Choroid plexus epithelial cell (primary cell): Measurements from ENCODE around the gene TEPSIN.

Experiments used
- DNase-seq: peaks from one replicate; pipeline ENCODE4 v3.0.0-alpha.2; 2010; ENCODE audit warnings: low read depth
- H3K4me3 ChIP-seq: 2 replicates; pipeline ENCODE4 v1.5.1; 2011; ENCODE audit warnings: low read depth, mild to moderate bottlenecking, control low read depth, low read length, moderate library complexity
- TF ChIP-seq, protein P1 (sequence below): conservative IDR thresholded peaks from 2 replicates; pipeline ENCODE4 v1.5.1; 2011; ENCODE audit warnings: low read depth, mild to moderate bottlenecking, control low read depth, inconsistent platforms, low read length, moderate library complexity

TEPSIN gene

DNA sequence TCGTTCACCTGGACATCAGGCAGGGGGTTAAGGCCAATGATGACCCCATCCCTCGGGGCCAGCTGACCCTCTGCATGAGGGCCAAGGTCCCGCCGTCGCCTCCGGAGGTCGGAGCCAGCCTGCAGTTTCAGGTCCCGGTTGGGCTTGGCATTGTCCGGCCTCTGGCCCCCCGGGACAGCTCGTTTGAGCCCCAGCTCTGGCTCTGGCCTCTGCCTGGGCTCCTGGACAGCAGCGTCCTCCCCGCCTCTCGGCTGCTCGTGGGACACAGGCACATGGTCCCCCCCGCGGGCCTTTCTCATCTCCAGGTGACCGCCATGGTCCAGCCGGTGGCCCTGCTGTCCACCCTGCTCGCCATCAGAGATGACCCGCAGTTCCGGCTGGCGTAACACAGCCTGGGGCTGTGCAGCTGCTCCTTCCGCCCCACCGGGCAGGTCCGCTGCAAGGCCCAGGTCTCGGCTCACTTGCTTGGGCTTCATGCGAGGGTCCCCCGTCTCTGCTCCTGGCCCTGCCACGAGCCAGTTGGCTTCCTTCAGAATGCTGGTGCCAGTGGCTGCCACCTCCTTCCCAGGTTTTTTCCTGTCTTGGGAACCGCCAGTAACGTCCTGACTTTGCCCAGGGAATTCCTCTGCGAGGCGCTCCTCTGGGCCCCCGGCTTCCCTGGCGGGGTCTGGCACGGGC, 6.9 kb upstream of the TEPSIN start:
- TF ChIP-seq, protein P1, sequence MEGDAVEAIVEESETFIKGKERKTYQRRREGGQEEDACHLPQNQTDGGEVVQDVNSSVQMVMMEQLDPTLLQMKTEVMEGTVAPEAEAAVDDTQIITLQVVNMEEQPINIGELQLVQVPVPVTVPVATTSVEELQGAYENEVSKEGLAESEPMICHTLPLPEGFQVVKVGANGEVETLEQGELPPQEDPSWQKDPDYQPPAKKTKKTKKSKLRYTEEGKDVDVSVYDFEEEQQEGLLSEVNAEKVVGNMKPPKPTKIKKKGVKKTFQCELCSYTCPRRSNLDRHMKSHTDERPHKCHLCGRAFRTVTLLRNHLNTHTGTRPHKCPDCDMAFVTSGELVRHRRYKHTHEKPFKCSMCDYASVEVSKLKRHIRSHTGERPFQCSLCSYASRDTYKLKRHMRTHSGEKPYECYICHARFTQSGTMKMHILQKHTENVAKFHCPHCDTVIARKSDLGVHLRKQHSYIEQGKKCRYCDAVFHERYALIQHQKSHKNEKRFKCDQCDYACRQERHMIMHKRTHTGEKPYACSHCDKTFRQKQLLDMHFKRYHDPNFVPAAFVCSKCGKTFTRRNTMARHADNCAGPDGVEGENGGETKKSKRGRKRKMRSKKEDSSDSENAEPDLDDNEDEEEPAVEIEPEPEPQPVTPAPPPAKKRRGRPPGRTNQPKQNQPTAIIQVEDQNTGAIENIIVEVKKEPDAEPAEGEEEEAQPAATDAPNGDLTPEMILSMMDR = no peak
- no peak overlapping the region for H3K4me3 ChIP-seq
- DNase-seq = no peak

DNA sequence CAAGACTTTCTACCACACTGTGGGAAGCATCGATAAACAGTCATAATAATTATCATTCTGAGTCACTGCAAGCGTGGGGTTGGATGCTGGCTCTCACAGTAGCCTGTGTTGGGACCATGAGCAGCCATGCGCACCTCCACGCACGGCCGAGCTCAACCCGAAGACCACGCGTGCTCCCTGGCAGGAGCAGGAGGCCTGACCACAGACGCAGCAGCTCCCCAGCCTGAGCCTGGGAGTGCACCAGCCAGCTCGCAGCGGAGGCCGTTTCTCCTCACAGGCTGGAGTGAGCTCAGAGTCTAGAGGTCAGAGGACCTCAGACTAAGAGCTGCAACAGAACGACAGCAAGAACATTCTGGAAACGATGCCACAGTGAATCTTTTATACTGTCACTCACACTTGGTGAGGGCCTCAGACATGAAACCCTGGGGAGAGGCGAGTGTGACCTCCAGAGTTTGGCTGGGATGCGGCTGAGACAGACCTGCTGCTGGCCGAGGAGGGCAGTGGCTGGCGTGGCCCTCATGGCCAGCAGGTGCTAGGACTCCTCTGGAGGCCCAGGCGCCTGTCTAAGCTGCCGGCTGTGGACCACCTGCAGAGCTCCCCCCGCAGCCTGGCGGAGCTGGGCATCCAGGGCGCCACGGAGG, 6.3 kb upstream of the TEPSIN start:
- TF ChIP-seq, protein P1 = no peak
- no peak overlapping the region for H3K4me3 ChIP-seq
- peak; percentile 57 for DNase-seq

DNA sequence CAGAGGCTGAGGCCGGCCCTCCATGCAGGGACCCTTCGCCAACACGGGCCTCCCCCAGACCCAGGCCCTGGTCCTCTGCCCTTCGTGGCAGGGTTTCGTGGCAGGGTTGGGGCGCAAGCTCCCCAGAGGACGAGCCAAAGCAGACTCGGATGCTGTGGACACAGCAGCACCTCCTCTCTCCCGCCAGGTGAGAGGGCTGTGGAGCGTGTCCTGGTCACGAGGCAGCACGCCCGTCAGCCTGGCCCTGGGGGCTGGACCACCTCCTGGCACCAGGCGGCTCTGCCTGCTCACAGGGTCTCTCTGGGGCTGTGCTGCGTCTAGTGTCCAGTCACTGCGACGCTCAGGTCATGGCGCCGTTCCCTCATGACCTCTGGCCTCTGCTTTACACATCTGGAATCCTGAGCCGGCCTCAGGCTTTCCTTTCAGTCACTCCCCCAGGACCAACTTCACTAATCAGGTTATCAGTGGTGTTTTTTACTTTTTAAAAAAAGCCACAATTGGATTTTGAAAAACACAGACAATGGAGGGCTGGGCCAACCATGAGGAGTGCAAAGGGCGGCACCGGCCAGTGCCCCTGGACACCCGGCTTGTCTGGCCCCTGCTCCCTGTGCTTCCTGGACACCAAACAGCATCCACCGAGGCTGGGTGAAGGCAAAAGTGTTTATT, 5.6 kb upstream of the TEPSIN start:
- H3K4me3 ChIP-seq = no peak overlapping the region
- TF ChIP-seq, protein P1 = no peak
- no peak for DNase-seq

DNA sequence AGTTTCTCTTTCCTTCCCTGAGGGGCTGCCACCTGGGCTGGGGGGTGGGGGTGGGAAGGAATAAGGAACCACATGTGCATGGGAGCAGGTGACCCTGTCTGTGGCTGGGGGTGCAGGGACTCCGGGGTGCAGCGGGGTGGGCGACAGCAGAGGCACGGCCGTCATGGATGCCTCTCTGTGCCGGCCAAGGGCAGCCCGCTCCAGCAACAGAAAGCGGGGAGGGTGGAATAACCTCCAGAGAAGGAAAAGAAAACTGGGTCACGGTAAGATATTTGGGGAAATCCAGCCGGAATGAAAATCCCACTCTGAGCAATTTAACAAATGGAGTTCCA, 4.4 kb upstream of the TEPSIN start:
- H3K4me3 ChIP-seq = no peak overlapping the region
- DNase-seq = no peak
- TF ChIP-seq, protein P1 = no peak

DNA sequence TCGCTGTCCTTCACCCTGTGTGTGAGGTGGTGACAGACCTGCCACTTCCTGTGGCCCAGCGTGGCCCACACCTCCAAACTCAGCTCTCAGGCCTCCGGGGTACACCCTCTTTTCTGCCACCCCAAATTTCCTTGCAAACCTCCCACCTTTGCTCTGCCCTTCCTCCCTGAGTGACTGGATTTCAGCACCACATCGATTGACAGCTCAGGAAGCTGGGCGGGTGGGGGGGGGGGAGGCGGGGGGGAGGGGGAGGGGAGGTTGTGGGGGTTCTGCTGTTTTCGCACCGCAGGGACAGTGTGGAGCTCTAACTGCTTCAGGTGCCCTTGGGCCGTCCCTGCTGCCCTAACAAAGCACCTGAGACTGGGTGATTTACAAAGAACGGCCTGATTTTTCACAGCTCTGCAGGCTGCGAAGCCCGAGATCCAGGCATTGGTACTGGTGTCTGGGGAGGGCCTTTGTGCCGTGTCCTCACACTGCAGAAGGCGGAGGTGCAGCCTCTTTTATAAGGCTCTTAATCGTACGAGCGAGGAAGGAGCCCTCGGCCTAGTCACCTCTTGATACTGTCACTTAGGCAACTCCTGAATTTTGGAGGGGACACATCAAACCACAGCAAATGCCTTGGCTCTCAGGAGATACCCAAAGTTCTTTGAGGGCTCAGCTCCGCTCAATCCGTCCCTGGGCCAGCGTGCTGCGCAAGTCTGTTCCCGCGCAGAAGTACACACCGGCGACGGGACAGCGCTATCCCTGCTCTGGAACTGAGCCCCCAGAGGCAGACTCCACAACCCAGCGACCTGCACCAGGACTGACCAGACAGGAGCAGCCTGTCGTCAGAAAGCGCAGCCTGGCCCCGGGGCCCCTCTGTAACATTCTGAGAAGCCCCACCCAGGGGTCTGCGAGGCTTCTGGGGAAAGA, 3.8 kb upstream of the TEPSIN start:
- no peak overlapping the region for H3K4me3 ChIP-seq
- TF ChIP-seq, protein P1 = no peak
- no peak for DNase-seq

DNA sequence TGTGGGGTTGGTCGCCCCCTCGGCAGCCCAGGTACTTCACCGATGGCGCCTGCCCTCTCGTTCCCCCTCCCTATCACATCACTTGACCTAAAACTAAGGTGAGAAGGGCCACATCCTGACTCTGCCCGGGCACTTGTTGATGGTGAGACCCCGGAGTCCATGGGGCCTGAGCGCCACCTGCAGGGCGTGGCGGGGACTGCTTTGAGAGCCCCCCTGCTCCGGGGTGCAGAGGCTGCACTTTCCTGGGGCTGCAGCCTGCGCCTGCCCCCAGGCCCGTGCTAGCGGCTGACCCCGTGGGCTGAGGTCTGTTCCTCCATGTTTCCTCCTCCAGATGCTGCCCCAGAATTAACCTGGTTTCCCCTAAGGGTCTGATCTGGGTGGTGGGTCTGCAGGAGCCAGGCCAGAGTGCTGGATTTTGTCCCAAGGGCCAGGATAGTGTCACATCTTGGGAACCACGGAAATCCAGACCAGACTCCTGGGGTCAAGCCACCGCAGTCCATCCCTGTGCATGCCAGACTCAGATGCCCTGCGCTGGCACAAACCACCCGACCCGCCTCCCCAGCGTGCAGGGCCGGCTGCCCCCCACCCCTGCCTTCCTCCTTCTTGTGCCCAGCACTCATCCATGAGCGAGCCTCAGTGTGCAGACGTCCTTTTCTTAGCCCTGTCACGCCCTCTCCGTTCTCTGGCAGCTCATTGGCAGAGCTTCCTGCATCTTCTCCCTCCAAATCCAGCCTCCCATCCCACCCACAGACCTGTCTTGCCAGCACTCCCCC, 3.0 kb upstream of the TEPSIN start:
- DNase-seq = peak; percentile 49

More for the DNA sequence above, 3.0 kb upstream of the TEPSIN start:
- TF ChIP-seq, protein P1 = peak; percentile 83
- H3K4me3 ChIP-seq = no peak overlapping the region
